GM19240 (cell line): ENCODE data around the gene ODAD3.
"Not testable (repeated sequence)": the region's sequence is repeated elsewhere in the genome, so short reads cannot be mapped to it uniquely, and the experiment has no call there.

ENCODE experiments used
- DNase-seq: peaks from one replicate; pipeline ENCODE4 v3.0.0; 2011; ENCODE audit warnings: low spot score; ENCODE audit not compliant: insufficient read length

ODAD3 gene

GRCh38 chr19:11435057-11435832 is at the start of gene ODAD3, which contains the start of gene PRKCSH:
TSS of gene ODAD3 (minus strand) at chr19:11435121. CDS start at chr19:11435016, 105 bp downstream.
TSS of gene PRKCSH (plus strand) at chr19:11435635. CDS start at chr19:11436118, 483 bp downstream.
- DNase-seq: peak; percentile 98

DNA sequence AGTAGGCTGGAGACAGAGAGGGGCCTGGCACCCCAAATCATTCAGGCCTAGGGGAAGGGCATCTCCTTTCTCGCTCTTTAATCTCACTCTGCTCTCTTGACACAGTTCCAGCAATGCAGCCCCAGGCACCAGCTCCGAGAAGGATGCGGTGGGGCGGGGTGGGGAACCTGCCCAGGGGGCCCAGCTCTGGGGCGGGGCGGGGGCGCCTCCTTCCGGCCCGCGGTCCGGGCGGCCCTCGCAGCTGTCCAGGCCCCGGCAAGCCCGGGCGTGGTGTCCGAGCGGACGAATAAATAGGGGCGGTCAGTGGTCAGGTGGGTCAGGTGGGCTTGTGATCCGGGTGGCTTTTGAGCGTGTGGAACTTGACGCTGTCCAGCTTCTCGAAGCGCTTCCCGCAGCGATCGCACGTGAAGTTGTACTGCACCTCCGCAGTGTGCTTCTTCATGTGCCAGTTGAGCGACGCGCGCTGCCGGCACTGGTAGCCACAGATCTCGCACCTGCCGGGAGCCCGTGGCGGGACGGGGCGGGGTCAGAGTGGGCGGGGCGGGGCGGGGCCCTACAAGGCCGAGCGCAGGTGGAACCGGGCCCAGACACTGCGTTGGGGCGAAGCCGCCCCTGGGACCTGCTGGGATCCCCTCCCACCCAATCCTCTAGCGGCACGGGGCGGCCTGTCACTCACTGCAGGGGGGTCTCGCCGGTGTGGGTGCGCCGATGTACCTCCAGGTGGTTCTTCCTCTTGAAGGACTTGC is 48.6 kb upstream of the ODAD3 start:
- no peak for DNase-seq

DNA sequence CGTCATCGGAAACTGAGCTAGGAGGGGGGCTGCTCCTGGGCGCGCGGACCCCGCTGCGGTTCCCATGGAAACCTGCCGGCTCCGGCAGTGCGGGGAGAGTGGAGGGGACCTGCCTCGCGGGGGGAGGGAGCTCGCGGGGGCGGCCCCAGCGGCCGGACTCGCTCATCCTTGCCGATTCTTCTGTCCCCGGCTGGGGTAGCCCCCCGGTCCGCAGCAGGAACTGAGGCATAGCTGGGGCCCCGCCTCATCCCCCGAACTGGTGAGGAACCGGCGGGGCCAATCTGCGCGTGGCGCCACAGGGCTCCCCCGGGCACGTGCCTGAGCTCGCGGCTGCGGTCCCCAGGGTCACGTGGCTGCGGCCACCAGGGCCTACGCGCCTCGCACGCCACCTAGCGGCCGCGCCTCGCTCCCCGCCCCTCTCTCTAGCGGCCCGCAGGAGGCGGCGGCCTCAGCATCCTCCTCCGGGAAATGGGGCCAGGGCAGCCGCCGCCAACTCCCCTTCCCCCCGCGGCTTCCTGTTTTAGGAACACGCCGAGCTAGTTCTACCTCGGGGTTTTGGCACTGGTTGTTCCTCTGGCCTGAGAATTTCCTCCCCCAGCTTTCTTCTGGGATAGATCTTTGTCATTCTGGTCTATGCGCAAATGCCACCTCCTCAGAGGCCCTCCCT is 47.6 kb upstream of the ODAD3 start:
- peak; percentile 97 for DNase-seq

DNA sequence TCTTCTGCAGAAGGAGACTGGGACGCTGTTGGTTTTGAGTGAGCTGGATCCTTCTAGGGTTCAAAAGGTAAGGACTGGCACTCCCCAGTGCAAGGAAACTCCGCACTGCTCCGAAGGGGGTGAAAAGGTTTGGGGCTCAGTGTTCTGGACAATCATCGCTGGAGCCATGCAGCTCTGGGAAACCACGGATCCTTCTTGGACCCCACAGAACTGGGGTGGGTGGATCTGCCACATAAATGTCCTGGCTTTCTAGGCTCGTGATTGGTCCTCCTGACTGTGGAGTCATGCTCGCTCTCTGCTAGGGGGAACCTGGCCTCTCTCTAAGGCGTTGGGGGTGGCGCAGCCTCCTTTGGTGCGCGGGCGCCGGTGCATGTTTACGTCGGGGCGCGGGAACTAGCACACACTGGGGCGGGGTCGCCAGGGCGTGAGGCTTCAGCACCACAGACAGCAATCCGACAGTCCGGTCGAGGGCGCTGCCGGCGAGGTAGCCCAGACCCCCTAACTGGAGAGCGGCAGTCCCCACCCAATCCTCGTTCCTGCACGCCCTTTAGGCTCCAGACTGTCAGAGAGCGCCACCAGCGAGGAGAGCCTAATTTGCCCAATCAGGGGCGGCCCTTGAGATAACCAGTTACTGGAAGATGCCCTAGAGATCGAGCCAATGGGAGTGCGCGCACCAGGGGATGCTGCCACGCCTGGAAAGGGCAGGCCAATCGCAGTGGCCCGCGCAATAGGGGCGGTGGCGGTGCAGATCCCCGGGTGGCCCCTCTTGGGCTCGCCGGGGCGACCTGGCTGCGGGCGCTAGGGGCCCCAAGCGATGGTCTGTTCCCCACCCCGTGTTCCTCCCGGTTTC is 46.8 kb upstream of the ODAD3 start:
- DNase-seq: peak; percentile 82

- no peak for DNase-seq
Observed at GRCh38 chr19:11480715-11481533, 46.0 kb upstream of the ODAD3 start, which contains the start of gene ELAVL3. TSS of gene ELAVL3 (minus strand) at chr19:11481046. CDS start at chr19:11480608, 438 bp downstream.

GRCh38 chr19:11479898-11480714 is 45.2 kb upstream of the ODAD3 start:
- no peak for DNase-seq

DNA sequence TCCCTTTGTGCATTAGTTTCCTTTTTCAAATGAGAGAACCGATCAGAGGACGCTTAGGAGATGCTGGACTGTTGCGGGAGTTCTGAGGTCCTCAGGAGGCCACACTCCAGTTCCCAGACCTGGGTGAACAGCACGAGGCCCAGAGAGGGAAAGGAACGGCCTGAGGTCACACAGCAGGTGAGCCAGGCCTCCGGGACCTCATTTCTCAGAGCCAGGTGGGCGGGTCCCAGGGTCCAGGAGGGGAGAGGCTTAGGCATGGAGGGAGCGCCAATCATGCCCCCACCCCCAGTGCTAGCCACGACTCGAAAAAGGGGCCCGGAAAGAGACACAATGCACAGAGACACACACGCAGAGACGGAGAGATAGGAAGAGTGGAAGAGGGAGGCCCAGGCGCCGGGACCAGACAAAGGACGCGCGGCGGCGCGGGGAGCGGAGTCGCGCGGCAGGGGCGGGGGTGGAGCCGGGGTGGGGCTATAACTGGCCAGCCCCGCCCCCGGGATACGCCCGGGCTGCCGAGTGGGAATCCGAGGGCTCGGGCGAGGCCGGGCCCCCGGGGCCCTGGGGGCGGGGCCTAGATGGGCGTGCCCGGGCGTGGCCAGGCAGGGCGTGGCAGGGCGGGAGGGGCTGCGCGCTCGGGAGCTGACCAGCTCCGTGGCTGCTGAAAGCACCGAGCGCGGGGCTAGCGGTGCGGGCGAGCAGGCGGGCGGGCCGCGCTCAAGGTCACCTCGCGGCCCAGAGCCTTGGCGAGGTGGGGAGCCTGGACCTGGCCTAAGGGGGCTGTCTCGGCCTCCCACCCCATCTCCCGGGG is 44.4 kb upstream of the ODAD3 start:
- no peak for DNase-seq

- no peak for DNase-seq
Observed at GRCh38 chr19:11478167-11479089, 43.5 kb upstream of the ODAD3 start.

DNA sequence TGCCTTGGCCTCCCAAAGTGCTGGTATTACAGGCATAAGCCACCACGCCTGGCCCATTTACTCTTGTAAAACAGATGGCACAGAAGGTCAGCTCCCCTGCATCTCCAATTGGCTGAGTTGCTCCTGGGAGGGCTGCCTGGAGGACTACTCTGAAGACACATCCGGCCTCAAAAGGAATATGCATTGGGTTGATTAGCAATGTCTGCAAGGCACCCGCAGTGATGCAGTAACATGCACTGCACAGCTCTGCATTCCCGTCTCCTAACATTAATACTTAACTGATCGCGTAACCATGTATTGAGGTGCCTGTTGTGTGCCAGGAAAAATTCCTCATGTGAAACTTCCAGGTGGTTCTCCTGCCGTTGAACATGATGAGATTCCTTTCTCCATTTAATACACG is 40.9 kb upstream of the ODAD3 start:
- DNase-seq: no peak

DNA sequence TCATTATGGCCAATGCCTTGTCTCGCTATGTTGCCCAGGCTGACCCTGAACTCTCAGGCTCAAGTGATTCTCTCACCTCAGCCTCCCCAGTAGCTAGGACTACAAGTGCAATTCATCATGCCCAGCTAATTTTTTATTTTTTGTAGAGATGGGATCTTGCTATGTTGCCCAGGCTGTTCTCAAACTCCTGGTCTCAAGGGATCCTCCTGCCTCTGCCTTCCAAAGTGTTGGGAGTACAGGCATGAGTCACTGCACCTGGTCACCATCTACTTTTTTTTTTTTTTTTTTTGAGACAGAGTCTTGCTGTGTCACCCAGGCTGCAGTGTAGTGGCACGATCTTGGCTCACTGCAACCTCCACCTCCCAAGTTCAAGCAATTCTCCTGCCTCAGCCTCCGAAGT is 40.4 kb upstream of the ODAD3 start:
- DNase-seq: not testable (repeated sequence)

DNA sequence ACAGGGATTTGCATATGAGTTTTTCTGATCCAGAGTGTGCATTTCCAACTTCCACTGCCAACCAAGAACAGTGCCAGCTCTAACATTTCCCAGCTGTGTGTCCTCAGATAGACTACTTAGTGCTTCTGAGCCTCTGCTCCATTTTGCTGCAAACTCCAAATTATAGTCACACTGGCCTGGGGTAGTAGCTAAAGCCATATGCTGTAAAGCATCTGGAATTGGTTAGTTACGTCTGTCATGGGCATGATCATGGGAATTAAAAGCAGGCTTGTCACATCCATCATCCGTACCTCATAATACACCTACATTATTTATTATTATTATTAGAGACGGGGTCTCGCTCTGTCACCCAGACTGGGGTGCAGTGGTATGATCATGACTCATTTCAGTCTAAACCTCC is 38.8 kb upstream of the ODAD3 start:
- DNase-seq: no peak

GRCh38 chr19:11468266-11468845 is 33.4 kb upstream of the ODAD3 start:
- not testable (repeated sequence) for DNase-seq

GRCh38 chr19:11465600-11465999 is 30.7 kb upstream of the ODAD3 start:
- no peak for DNase-seq

DNA sequence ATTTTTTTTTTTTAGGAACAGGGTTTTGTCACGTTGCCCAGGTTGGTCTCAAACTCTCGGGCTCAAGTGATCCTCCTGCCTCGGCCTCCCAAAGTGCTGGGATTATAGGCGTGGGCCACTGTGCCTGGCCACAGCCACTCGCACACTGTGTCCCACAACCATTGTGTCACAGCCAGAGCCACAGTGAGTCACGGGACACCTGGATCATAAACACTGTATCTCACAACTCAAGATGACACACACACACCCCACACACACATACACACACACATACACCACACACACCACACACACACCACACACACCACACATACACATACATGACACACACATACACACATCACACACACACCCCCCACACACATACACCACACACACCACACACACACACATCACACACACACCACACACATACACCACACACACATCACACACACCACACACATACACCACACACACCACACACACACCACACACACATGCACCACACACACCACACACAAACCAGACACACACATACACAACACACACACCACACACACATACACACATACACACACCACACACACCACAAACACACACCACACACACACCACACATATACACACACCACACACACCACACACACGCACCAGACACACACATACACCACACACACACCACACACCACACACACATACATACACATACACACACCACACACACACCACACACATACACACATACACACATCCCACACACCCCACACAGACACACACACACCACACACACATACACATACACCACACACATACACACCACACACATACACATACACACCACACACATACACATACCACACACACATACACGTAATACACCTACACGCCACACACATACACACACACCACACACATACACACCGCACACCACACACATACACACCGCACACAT is 29.7 kb upstream of the ODAD3 start:
- no peak for DNase-seq

DNA sequence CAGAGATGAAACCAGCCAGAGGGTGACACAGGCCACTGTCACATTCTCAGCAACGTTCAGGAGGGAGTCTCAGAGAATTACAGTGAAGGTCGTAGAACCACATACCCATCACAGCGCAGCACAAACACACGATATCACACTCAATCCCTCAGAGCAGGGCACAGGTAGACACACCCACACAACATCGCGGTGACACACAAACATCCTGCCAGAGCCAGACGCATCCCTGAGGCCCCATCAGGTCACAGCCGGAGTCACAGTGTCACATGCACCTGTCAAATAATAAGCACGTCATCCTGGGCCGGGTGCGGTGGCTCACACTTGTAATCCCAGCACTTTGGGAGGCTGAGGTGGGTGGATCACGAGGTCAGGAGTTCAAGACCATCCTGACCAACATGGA is 28.5 kb upstream of the ODAD3 start:
- DNase-seq: no peak

DNA sequence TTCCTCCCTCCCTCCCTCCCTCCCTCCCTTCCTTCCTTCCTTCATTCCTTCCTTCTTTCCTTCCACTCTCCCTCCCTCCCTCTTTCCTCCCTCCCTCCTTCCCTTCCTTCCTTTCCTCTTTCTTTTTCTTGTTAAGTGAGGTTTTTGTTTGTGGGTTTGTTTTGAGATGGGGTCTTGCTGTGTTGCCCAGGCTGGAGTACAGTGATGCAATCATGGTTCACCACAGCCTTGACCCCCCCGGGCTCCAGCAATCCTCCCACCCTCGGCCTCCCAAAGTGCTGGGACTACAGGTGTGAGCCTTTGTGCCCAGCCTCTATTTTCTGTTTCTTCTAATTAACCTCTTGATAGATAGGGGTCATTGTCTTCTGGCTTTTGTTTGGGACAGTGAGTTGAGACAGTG is 26.5 kb upstream of the ODAD3 start:
- DNase-seq: no peak
